HG02840 (cell line): ENCODE data around the gene MTUS2.
"Not testable (repeated sequence)": the region's sequence is repeated elsewhere in the genome, so short reads cannot be mapped to it uniquely, and the experiment has no call there.

ENCODE experiments used
- ATAC-seq: cut with Tn5 transposase; IDR thresholded peaks from one replicate; pipeline ENCODE4 v1.9.1; 2021; ENCODE audit warnings: mild to moderate bottlenecking, moderate library complexity, moderate number of reproducible peaks; ENCODE audit not compliant: unreplicated experiment, low FRiP score

Gene MTUS2

GRCh38 chr13:29281932-29282495 is 461.9 kb downstream of the MTUS2 start:
- ATAC-seq: no peak

- no peak for ATAC-seq
Observed at GRCh38 chr13:29284726-29285125, 464.6 kb downstream of the MTUS2 start.

GRCh38 chr13:29287237-29287636 is 467.1 kb downstream of the MTUS2 start:
- ATAC-seq: no peak

GRCh38 chr13:29292045-29292444 is 471.9 kb downstream of the MTUS2 start:
- ATAC-seq: no peak

- no peak for ATAC-seq
Observed at GRCh38 chr13:29294821-29295220, 474.7 kb downstream of the MTUS2 start.

- ATAC-seq: no peak
Observed at GRCh38 chr13:29301027-29301426, 480.9 kb downstream of the MTUS2 start.

- no peak for ATAC-seq
Observed at GRCh38 chr13:29304148-29304547, 484.0 kb downstream of the MTUS2 start.

GRCh38 chr13:29310806-29311205 is 490.7 kb downstream of the MTUS2 start:
- ATAC-seq: no peak

GRCh38 chr13:29315847-29316246 is 495.7 kb downstream of the MTUS2 start:
- ATAC-seq: no peak

GRCh38 chr13:29317828-29318227 is 497.7 kb downstream of the MTUS2 start:
- no peak for ATAC-seq

GRCh38 chr13:29318741-29319140 is 498.6 kb downstream of the MTUS2 start:
- ATAC-seq: no peak

GRCh38 chr13:29319451-29319850 is 499.3 kb downstream of the MTUS2 start:
- no peak for ATAC-seq

- ATAC-seq: no peak
Observed at GRCh38 chr13:29323954-29324353, 503.8 kb downstream of the MTUS2 start.

- no peak for ATAC-seq
Observed at GRCh38 chr13:29324601-29325000, 504.5 kb downstream of the MTUS2 start.

- no peak for ATAC-seq
Observed at GRCh38 chr13:29328501-29328900, 508.4 kb downstream of the MTUS2 start.

- ATAC-seq: no peak
Observed at GRCh38 chr13:29336356-29336755, 516.2 kb downstream of the MTUS2 start.

- no peak for ATAC-seq
Observed at GRCh38 chr13:29339386-29340272, 519.5 kb downstream of the MTUS2 start.

- not testable (repeated sequence) for ATAC-seq
Observed at GRCh38 chr13:29345860-29346582, 525.9 kb downstream of the MTUS2 start.

- ATAC-seq: no peak
Observed at GRCh38 chr13:29355029-29355428, 534.9 kb downstream of the MTUS2 start.

GRCh38 chr13:29359181-29359580 is 539.0 kb downstream of the MTUS2 start:
- no peak for ATAC-seq

GRCh38 chr13:29361716-29362115 is 541.6 kb downstream of the MTUS2 start:
- ATAC-seq: no peak
